Measurements from ENCODE around the gene PSMG1. TPM values are rescaled to one million over a fixed set of nuclear protein-coding genes. Genes with fewer than 3 reads are reported as not detected.

Gene PSMG1
- total and polyA plus RNA-seq, 10 of the 15 experiments (the other 5 are each of a cell fraction or from before 2014, with no cell fraction given): 21.3 to 248 (median 121) TPM

DNA sequence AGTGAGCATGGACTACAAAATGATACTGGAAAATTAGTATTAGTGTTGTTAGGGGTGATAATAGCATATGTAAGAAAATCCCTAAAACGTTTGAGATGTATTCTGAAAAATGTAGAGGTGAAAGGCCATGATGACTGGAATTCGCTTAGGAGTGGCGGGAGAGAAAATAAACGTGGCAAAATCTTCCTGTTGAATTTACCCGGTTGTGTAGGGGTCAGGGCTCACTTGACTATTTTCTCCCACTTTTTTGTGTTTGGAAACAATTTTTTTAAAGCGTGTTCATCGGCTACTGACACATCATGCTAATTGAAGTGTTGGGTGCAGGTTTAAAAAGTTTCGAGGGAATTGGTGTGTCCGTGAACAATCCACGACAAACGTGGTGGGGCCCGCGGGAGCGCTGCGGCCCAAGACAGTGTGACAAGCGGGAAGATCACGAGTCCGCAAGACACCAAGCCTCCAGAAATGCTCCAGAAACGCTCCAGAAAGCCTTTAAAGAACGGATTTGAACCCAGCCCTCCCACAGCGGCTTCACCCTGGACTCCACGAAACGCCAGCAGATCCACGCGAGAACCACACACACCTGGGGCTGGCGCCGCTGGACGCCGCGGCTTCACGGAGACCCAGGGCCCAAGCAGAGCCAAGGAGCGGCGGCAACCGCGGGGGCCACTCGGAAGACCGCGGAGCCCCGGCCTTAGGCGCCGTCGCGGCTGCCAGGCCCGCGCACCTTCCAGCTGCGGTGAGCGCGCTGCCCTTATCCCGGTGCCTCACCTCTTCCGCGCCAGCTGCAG lies 573 bp downstream of the PSMG1 start (continued):
- TF ChIP-seq, protein P1, sequence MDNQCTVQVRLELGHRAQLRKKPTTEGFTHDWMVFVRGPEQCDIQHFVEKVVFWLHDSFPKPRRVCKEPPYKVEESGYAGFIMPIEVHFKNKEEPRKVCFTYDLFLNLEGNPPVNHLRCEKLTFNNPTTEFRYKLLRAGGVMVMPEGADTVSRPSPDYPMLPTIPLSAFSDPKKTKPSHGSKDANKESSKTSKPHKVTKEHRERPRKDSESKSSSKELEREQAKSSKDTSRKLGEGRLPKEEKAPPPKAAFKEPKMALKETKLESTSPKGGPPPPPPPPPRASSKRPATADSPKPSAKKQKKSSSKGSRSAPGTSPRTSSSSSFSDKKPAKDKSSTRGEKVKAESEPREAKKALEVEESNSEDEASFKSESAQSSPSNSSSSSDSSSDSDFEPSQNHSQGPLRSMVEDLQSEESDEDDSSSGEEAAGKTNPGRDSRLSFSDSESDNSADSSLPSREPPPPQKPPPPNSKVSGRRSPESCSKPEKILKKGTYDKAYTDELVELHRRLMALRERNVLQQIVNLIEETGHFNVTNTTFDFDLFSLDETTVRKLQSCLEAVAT (IDR thresholded peaks at IDR 0.05): no peak
- no peak for TF ChIP-seq MEF2A (IDR thresholded peaks at IDR 0.05; ENCODE audit: insufficient read depth, low read depth, low read length)
- TF ChIP-seq FOXK2 (IDR thresholded peaks at IDR 0.05): no peak
- TF ChIP-seq CBFB (IDR thresholded peaks at IDR 0.05; ENCODE audit: low read depth): peak; percentile 10; the same call in 1 of the 2 replicates
- TF ChIP-seq BACH1 (IDR thresholded peaks at IDR 0.05; ENCODE audit: borderline replicate concordance): no peak
- no peak for TF ChIP-seq TBL1XR1 (IDR thresholded peaks at IDR 0.05; ENCODE audit: low read depth, low read length)
- TF ChIP-seq ESRRA (IDR thresholded peaks at IDR 0.05; ENCODE audit: low read length): no peak
- no peak for TF ChIP-seq CEBPB (IDR thresholded peaks at IDR 0.05; ENCODE audit: borderline replicate concordance in 1 of 2, low read depth in 2 of 2, low read length in 2 of 2)

DNA sequence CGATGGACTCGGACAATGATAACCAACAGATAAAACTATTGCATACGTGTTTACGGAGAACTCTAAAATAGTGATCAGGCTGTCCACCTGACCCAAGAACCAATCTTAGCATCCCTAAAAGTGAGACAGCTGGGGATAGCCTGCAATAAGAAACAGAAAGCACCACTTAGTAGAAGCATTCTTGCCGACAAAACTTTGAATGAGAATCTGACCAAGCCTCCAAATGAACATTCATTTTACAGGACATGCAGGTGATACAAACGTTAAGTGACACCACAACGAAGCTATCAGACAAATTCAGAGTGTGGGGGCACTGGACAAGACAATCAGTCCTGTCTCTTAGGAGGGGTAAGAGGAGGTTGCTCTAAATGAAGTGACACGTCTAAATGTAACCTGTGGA lies 1.2 kb downstream of the PSMG1 start:
- peak overlapping the region; percentile 95 for H3K4me3 ChIP-seq
- SMC1A ChIA-PET (ENCODE audit: uncharacterized antibody, unreplicated experiment): no interaction called here
- intact Hi-C loops (cut with micrococcal nuclease; ENCODE audit: unreplicated experiment): loop anchor here (5.0 to 10.0 kb wide), 3 partner anchors 130 to 263 kb away; partner anchors contain the start of genes BRWD1 and LCA5L

More for the DNA sequence above, 1.2 kb downstream of the PSMG1 start:
- Histone ChIP-seq H3K27me3 (replicated peaks in 1 of 2; ENCODE audit: control insufficient read depth in 2 of 2, insufficient read depth in 2 of 2, low read length in 1 of 2) (no peaks in the 10 kb centered on the region), H3K4me1 (ENCODE audit: control insufficient read depth, insufficient read depth, low read length) (peaks cover 14% of the 10 kb centered on the region; the same call in 1 of the 2 replicates), H3K36me3 (ENCODE audit: control insufficient read depth in 2 of 2, insufficient read depth in 2 of 2, low read length in 1 of 2) (0 out of 4 replicates have a peak, but pooled peaks cover 0 to 4% of the 10 kb centered on the region in 2 experiments), H2AFZ (ENCODE audit: control insufficient read depth, low read depth, low read length) (no peak overlapping the region), H3K4me2 (ENCODE audit: control insufficient read depth, insufficient read depth) (peak overlapping the region; percentile 96), H3K9me3 (replicated peaks; ENCODE audit: control insufficient read depth, insufficient read depth, low read length) (no peaks in the 10 kb centered on the region), H4K20me1 (ENCODE audit: control insufficient read depth, insufficient read depth) (no peaks in the 10 kb centered on the region), H3K9ac (ENCODE audit: control insufficient read depth, insufficient read depth, low read length) (peak overlapping the region; percentile 94), H3K79me2 (ENCODE audit: control insufficient read depth, insufficient read depth, low read length) (peaks cover 36% of the 10 kb centered on the region), H3K27ac (ENCODE audit: control insufficient read depth, insufficient read depth) (peak overlapping the region; percentile 88; the same call in 1 of the 2 replicates)
- 52% methylated on average over 8 of the region's 8 CpGs for WGBS (ENCODE audit: insufficient coverage, insufficient replicate concordance, low lambda C conversion rate, missing lambda C conversion rate)
- no peak for DNase-seq (ENCODE audit: low read depth, low spot score)
- ChIA-PET POLR2A (no interaction called here), RAD21 (ENCODE audit: unreplicated experiment) (no interaction called here), CTCF (interaction anchor here (1.6 kb wide), 1 partner anchor 211 kb away, joined by 4 read pairs; no protein-coding TSS in a partner anchor)
- no TSS peak for BruUV-seq (replicated peaks)
- in situ Hi-C loops (cut with MboI): loop anchor here (5.0 kb wide), 1 partner anchor 205 kb away; no protein-coding TSS in a partner anchor
- ATAC-seq: no peak
- TF ChIP-seq ETV6 (conservative IDR thresholded peaks at IDR 0.05 in 1 of 2, IDR thresholded peaks at IDR 0.05 in 1 of 2; ENCODE audit: borderline replicate concordance in 1 of 2, low read depth in 1 of 2): no peak
- TF ChIP-seq ESRRA (IDR thresholded peaks at IDR 0.05; ENCODE audit: low read length): no peak
- TF ChIP-seq, protein P2, sequence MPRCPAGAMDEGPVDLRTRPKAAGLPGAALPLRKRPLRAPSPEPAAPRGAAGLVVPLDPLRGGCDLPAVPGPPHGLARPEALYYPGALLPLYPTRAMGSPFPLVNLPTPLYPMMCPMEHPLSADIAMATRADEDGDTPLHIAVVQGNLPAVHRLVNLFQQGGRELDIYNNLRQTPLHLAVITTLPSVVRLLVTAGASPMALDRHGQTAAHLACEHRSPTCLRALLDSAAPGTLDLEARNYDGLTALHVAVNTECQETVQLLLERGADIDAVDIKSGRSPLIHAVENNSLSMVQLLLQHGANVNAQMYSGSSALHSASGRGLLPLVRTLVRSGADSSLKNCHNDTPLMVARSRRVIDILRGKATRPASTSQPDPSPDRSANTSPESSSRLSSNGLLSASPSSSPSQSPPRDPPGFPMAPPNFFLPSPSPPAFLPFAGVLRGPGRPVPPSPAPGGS (IDR thresholded peaks at IDR 0.05; ENCODE audit: borderline replicate concordance, insufficient read depth, low read depth, low read length, poor library complexity, severe bottlenecking): no peak
- TF ChIP-seq POLR2A (IDR thresholded peaks at IDR 0.05; ENCODE audit: low read depth, low read length): no peak
- TF ChIP-seq, protein P3, sequence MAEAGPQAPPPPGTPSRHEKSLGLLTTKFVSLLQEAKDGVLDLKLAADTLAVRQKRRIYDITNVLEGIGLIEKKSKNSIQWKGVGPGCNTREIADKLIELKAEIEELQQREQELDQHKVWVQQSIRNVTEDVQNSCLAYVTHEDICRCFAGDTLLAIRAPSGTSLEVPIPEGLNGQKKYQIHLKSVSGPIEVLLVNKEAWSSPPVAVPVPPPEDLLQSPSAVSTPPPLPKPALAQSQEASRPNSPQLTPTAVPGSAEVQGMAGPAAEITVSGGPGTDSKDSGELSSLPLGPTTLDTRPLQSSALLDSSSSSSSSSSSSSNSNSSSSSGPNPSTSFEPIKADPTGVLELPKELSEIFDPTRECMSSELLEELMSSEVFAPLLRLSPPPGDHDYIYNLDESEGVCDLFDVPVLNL (IDR thresholded peaks at IDR 0.05; ENCODE audit: low read depth, low read length): no peak
- TF ChIP-seq CBX5 (IDR thresholded peaks at IDR 0.05; ENCODE audit: low read depth): no peak
- FAIRE-seq: no peak

Data from GM12878 (cell line).